ENCODE measurements around the gene KIF1B. TPM values are rescaled to one million over a fixed set of nuclear protein-coding genes. Genes with fewer than 3 reads are reported as not detected.

The KIF1B gene
- polyA plus RNA-seq, 1 of the 3 experiments (the other 2 are of a cell fraction), result 6.8 TPM

GRCh38 chr1:10267921-10268320, 57.6 kb downstream of the KIF1B start:
- Histone ChIP-seq H4K20me1 (ENCODE audit: insufficient read depth) (no peaks in the 10 kb centered on the region), H3K4me2 (no peak overlapping the region), H2AFZ (ENCODE audit: low read depth) (no peak overlapping the region), H3K79me2 (ENCODE audit: insufficient read depth) (peaks cover 20% of the 10 kb centered on the region), H3F3A (replicated peaks; ENCODE audit: insufficient read depth) (peaks cover 5% of the 10 kb centered on the region), H3K9me3 (no peaks in the 10 kb centered on the region), H3K36me3 (replicated peaks in 1 of 2; ENCODE audit: control insufficient read depth in 1 of 2, insufficient read depth in 2 of 2, low read length in 1 of 2) (peaks cover 33 to 61% of the 10 kb centered on the region in 2 experiments), H3K27me3 (ENCODE audit: insufficient read depth) (no peaks in the 10 kb centered on the region), H3K9me2 (no peaks in the 10 kb centered on the region), H3K9ac (no peak overlapping the region), H3K4me1 (ENCODE audit: control insufficient read depth in 1 of 2, insufficient read depth in 2 of 2, low read depth in 1 of 2, low read length in 1 of 2) (no peaks in the 10 kb centered on the region), H3K4me3 (ENCODE audit: low read depth in 2 of 2, low read length in 1 of 2) (no peak overlapping the region), H3K27ac (ENCODE audit: low read depth in 2 of 2, low read length in 1 of 2) (no peak overlapping the region)
- POLR2A ChIA-PET, result no interaction called here
- no peak for DNase-seq
- 95% methylated on average over 5 of the region's 5 CpGs for WGBS (ENCODE audit: low lambda C conversion rate)
- TF ChIP-seq RCOR1 (IDR thresholded peaks at IDR 0.05; ENCODE audit: low read length) (no peak), SIN3A (IDR thresholded peaks at IDR 0.05; ENCODE audit: borderline replicate concordance, low read depth, low read length) (no peak)
- CTCF ChIA-PET, result interaction anchor here (0.9 kb wide), 1 partner anchor 12 kb away, joined by 3 read pairs; no protein-coding TSS in a partner anchor

- TF ChIP-seq PBX3 (IDR thresholded peaks at IDR 0.05) (no peak), IRF3 (IDR thresholded peaks at IDR 0.05; ENCODE audit: low read depth, low read length) (no peak), MXI1 (IDR thresholded peaks at IDR 0.05; ENCODE audit: low read depth, low read length) (no peak), USF2 (IDR thresholded peaks at IDR 0.05; ENCODE audit: borderline replicate concordance, low read depth, low read length) (no peak), TAF1 (IDR thresholded peaks at IDR 0.05; ENCODE audit: borderline replicate concordance, low read depth, low read length) (no peak), SMC3 (IDR thresholded peaks at IDR 0.05; ENCODE audit: low read depth, low read length) (no peak)
- ChIA-PET POLR2A (no interaction called here), CTCF (interaction anchor here (0.9 to 2.2 kb wide), 2 partner anchors 61 to 67 kb away, joined by 4 to 11 read pairs; partner anchors contain the start of gene KIF1B)
- Histone ChIP-seq H3K9me2 (no peaks in the 10 kb centered on the region), H3K4me3 (ENCODE audit: low read depth in 2 of 2, low read length in 1 of 2) (no peak overlapping the region), H3K9ac (no peak overlapping the region), H3K79me2 (ENCODE audit: insufficient read depth) (peaks cover 20% of the 10 kb centered on the region), H4K20me1 (ENCODE audit: insufficient read depth) (no peaks in the 10 kb centered on the region), H3K4me1 (ENCODE audit: control insufficient read depth in 1 of 2, insufficient read depth in 2 of 2, low read depth in 1 of 2, low read length in 1 of 2) (no peaks in the 10 kb centered on the region), H3F3A (replicated peaks; ENCODE audit: insufficient read depth) (peaks cover 5% of the 10 kb centered on the region), H3K36me3 (replicated peaks in 1 of 2; ENCODE audit: control insufficient read depth in 1 of 2, insufficient read depth in 2 of 2, low read length in 1 of 2) (peaks cover 25 to 68% of the 10 kb centered on the region in 2 experiments), H3K4me2 (no peak overlapping the region), H3K27me3 (ENCODE audit: insufficient read depth) (no peaks in the 10 kb centered on the region), H3K9me3 (no peaks in the 10 kb centered on the region), H3K27ac (ENCODE audit: low read depth in 2 of 2, low read length in 1 of 2) (no peak overlapping the region), H2AFZ (ENCODE audit: low read depth) (no peak overlapping the region)
- WGBS (ENCODE audit: low lambda C conversion rate), result 94% methylated on average over 2 of the region's 2 CpGs
- no peak for DNase-seq
Observed at GRCh38 chr1:10271090-10271489, 60.7 kb downstream of the KIF1B start.

Data from SK-N-SH (cell line).